DOHH2 (cell line): ENCODE data around the gene PAQR6.

ENCODE experiments used
- H3F3A ChIP-seq: fragments of 200-600 bp; sonication (generic), shearing (Covaris generic); 2 replicates; pipeline ENCODE4 v1.6.0; 2016; ENCODE audit warnings: antibody characterized with exemption, mild to moderate bottlenecking; ENCODE audit not compliant: control insufficient read depth, insufficient read depth
- H3K27ac ChIP-seq: fragments of 200-600 bp; sonication (generic); 2 replicates; pipeline ENCODE4 v1.5.1; 2014; ENCODE audit warnings: low read depth, mild to moderate bottlenecking, low read length, moderate library complexity
- H3K27me3 ChIP-seq: fragments of 200-600 bp; sonication (generic); 2 replicates; pipeline ENCODE4 v1.6.1; 2014; ENCODE audit warnings: mild to moderate bottlenecking, low read length, mixed read lengths; ENCODE audit not compliant: control insufficient read depth
- H3K36me3 ChIP-seq: fragments of 200-600 bp; sonication (generic); 2 replicates; pipeline ENCODE4 v1.6.1; 2014; ENCODE audit warnings: mild to moderate bottlenecking, low read length, moderate library complexity, mixed read lengths; ENCODE audit not compliant: control insufficient read depth
- H3K4me1 ChIP-seq: fragments of 200-600 bp; sonication (generic); 2 replicates; pipeline ENCODE4 v1.6.1; 2014; ENCODE audit warnings: mild to moderate bottlenecking, low read length, mixed read lengths; ENCODE audit not compliant: control insufficient read depth
- H3K4me2 ChIP-seq: fragments of 200-600 bp; sonication (generic); 2 replicates; pipeline ENCODE4 v1.6.0; 2014; ENCODE audit warnings: mild to moderate bottlenecking, low read length, moderate library complexity
- H3K4me3 ChIP-seq: fragments of 200-600 bp; sonication (generic); 2 replicates; pipeline ENCODE4 v1.5.1; 2014; ENCODE audit warnings: mild to moderate bottlenecking, low read length, mixed read lengths
- H3K79me2 ChIP-seq: fragments of 200-600 bp; sonication (generic); 2 replicates; pipeline ENCODE4 v1.6.1; 2014; ENCODE audit warnings: mild to moderate bottlenecking, low read length, mixed read lengths; ENCODE audit not compliant: control insufficient read depth
- H3K9me2 ChIP-seq: fragments of 200-600 bp; sonication (generic); replicated peaks from 2 replicates; pipeline ENCODE4 v1.6.1; 2014; ENCODE audit warnings: mild to moderate bottlenecking, low read length, mixed read lengths; ENCODE audit not compliant: control insufficient read depth
- H3K9me3 ChIP-seq: fragments of 200-600 bp; sonication (generic); 2 replicates; pipeline ENCODE4 v1.6.1; 2014; ENCODE audit warnings: antibody characterized with exemption, low read length, mixed read lengths; ENCODE audit not compliant: control insufficient read depth, insufficient read depth
- H4K20me1 ChIP-seq: fragments of 200-600 bp; sonication (generic); 2 replicates; pipeline ENCODE4 v1.6.0; 2014; ENCODE audit warnings: low read depth, mild to moderate bottlenecking, antibody characterized with exemption, low read length, moderate library complexity; ENCODE audit not compliant: control insufficient read depth, insufficient read depth
- EZH2phosphoT487 ChIP-seq: fragments of 200-600 bp; sonication (generic); IDR thresholded peaks from 2 replicates; pipeline ENCODE4 v1.6.1; 2017; ENCODE audit warnings: borderline replicate concordance, mild to moderate bottlenecking, antibody characterized with exemption, low read length, moderate library complexity, mixed read lengths
- TF ChIP-seq, protein P1 (sequence below): fragments of 200-600 bp; sonication (generic); IDR thresholded peaks from one replicate; pipeline ENCODE4 v1.5.1; 2014; ENCODE audit warnings: antibody characterized with exemption, mild to moderate bottlenecking, low read depth, low read length; ENCODE audit not compliant: poor library complexity, severe bottlenecking

PAQR6 gene

DNA sequence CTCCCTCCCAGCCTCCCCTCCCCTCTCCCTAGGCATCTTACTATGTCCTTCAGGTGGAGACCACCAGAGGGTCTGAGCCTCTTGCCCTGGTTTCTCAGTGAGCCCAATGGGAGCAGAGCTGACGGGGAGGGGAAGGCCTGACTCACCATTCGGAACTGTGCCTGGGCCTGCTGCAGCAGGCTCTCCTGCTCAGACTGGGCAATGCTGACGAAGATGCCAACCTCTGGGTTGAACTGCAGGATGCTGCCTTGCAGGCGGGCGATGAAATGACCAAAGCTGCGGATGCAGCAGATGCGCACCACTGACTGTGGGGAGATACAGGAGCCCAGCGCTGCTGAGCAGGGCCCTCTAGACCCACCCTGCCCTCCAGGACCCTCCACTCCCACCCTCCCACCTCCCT is 11.0 kb upstream of the PAQR6 start:
- Histone ChIP-seq H3K4me3 (no peak overlapping the region), H4K20me1 (no peaks in the 10 kb centered on the region)
- TF ChIP-seq, protein P1, sequence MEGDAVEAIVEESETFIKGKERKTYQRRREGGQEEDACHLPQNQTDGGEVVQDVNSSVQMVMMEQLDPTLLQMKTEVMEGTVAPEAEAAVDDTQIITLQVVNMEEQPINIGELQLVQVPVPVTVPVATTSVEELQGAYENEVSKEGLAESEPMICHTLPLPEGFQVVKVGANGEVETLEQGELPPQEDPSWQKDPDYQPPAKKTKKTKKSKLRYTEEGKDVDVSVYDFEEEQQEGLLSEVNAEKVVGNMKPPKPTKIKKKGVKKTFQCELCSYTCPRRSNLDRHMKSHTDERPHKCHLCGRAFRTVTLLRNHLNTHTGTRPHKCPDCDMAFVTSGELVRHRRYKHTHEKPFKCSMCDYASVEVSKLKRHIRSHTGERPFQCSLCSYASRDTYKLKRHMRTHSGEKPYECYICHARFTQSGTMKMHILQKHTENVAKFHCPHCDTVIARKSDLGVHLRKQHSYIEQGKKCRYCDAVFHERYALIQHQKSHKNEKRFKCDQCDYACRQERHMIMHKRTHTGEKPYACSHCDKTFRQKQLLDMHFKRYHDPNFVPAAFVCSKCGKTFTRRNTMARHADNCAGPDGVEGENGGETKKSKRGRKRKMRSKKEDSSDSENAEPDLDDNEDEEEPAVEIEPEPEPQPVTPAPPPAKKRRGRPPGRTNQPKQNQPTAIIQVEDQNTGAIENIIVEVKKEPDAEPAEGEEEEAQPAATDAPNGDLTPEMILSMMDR, result no peak
- TF ChIP-seq EZH2phosphoT487, result no peak

GRCh38 chr1:156257711-156258110 is 9.9 kb upstream of the PAQR6 start:
- H3K9me2 ChIP-seq, result no peaks in the 10 kb centered on the region
- no peaks in the 10 kb centered on the region for H3K4me1 ChIP-seq
- H3K36me3 ChIP-seq, result peaks cover 81% of the 10 kb centered on the region
- no peaks in the 10 kb centered on the region for H4K20me1 ChIP-seq
- H3K4me3 ChIP-seq, result no peak overlapping the region
- H3K4me2 ChIP-seq, result no peak overlapping the region
- TF ChIP-seq, protein P1, result no peak
- no peak for TF ChIP-seq EZH2phosphoT487
- H3F3A ChIP-seq, result no peaks in the 10 kb centered on the region
- no peaks in the 10 kb centered on the region for H3K9me3 ChIP-seq
- H3K79me2 ChIP-seq, result no peaks in the 10 kb centered on the region
- no peak overlapping the region for H3K27ac ChIP-seq
- no peaks in the 10 kb centered on the region for H3K27me3 ChIP-seq

More for the DNA sequence above, 11.0 kb upstream of the PAQR6 start:
- H3K27me3 ChIP-seq, result no peaks in the 10 kb centered on the region
- no peaks in the 10 kb centered on the region for H3K9me3 ChIP-seq
- no peaks in the 10 kb centered on the region for H3K9me2 ChIP-seq
- H3K4me1 ChIP-seq, result no peaks in the 10 kb centered on the region
- H3K4me2 ChIP-seq, result no peak overlapping the region
- H3F3A ChIP-seq, result no peaks in the 10 kb centered on the region
- H3K36me3 ChIP-seq, result peaks cover 80% of the 10 kb centered on the region
- no peak overlapping the region for H3K27ac ChIP-seq
- H3K79me2 ChIP-seq, result no peaks in the 10 kb centered on the region

GRCh38 chr1:156253634-156254033 is 5.8 kb upstream of the PAQR6 start:
- Histone ChIP-seq H3K4me2 (no peak overlapping the region), H3K9me3 (no peaks in the 10 kb centered on the region), H3F3A (no peaks in the 10 kb centered on the region), H3K9me2 (no peaks in the 10 kb centered on the region), H3K79me2 (no peaks in the 10 kb centered on the region), H3K36me3 (peaks cover 80% of the 10 kb centered on the region), H3K27ac (no peak overlapping the region), H3K4me3 (no peak overlapping the region), H4K20me1 (no peaks in the 10 kb centered on the region), H3K4me1 (no peaks in the 10 kb centered on the region), H3K27me3 (no peaks in the 10 kb centered on the region)
- no peak for TF ChIP-seq EZH2phosphoT487
- TF ChIP-seq, protein P1, result no peak
